ENCODE measurements around the gene PCOLCE2. TPM values are rescaled to one million over a fixed set of nuclear protein-coding genes. Genes with fewer than 3 reads are reported as not detected.

Gene PCOLCE2
- total RNA-seq, 4 donors from 2014 or later = 10.4 to 17.1 (median 12.8) TPM

DNA sequence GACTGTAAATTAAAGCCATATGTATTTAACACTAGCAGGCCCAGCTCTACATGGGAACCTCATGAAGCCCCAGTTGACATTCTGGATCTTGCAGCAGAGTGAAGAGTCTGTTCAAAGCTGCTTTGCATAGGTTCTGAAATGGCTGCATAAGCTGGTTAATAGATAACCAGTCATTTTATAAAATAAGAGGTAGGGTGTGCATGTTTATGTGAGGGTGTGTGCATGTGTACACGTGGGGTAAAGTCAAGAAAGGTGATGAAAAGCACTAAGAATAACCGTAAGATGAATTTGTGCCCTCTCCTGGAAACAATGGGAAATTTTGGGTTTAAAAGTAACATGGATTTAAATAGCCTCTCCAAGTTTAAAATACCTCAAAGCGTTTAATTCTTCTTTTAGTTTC lies 41.6 kb upstream of the PCOLCE2 start:
- intact Hi-C loops (cut with DNase I; ENCODE audit: low total_unique reads) = no loop called here
- DNase-seq (ENCODE audit: low spot score in 2 of 2) = no peak
- H3K4me3 ChIP-seq (ENCODE audit: low read depth, poor library complexity, severe bottlenecking) = no peak overlapping the region
- WGBS, 2 donors = 66 to 72% methylated on average over 3 of the region's 3 CpGs
- TF ChIP-seq POLR2A (IDR thresholded peaks at IDR 0.05) = no peak

DNA sequence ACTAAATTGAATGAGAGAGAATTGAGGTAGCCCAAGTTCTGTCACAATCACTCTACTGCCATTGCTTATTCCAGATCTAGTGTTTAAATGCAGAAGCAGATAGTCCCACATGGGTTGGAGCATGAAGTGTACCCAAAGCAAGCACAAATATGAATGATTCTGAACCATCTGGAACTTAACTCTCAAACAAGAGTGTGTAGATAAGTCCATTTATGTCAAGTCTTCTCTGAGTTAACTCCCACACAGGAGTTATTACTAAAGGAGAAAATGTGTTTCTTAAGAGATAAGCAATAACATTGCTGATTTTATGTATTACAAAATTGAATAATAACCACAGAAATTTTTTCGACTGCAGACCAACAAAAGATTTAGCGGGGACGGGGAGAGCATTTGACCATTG lies 41.0 kb upstream of the PCOLCE2 start:
- intact Hi-C loops (cut with DNase I; ENCODE audit: low total_unique reads) = no loop called here
- TF ChIP-seq, protein P1, sequence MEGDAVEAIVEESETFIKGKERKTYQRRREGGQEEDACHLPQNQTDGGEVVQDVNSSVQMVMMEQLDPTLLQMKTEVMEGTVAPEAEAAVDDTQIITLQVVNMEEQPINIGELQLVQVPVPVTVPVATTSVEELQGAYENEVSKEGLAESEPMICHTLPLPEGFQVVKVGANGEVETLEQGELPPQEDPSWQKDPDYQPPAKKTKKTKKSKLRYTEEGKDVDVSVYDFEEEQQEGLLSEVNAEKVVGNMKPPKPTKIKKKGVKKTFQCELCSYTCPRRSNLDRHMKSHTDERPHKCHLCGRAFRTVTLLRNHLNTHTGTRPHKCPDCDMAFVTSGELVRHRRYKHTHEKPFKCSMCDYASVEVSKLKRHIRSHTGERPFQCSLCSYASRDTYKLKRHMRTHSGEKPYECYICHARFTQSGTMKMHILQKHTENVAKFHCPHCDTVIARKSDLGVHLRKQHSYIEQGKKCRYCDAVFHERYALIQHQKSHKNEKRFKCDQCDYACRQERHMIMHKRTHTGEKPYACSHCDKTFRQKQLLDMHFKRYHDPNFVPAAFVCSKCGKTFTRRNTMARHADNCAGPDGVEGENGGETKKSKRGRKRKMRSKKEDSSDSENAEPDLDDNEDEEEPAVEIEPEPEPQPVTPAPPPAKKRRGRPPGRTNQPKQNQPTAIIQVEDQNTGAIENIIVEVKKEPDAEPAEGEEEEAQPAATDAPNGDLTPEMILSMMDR (IDR thresholded peaks at IDR 0.05) = no peak
- no peak for TF ChIP-seq POLR2A (IDR thresholded peaks at IDR 0.05)
- WGBS, 2 donors = 89 to 96% methylated on average over 3 of the region's 3 CpGs
- no peak overlapping the region for H3K4me3 ChIP-seq (ENCODE audit: low read depth, poor library complexity, severe bottlenecking)
- no peak for DNase-seq (ENCODE audit: low spot score in 2 of 2)

DNA sequence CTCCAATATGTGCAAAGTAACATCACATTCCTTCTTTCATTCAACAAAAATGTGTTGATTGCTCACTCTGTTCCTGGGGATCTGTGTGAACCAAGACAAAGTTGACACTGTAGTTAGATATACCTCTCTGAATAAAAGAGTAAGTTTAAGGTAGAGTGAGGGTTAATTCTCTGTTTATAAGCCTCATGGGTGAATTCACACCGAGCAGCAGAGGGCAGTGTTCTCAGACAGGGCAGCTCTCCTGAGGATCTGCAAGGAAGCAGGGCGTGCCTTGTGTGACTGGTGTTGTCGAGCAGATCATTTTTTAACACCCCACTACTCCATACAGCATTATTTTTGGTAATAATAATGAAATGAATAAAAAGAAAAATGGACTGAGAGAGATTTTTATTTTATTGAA lies 40.2 kb upstream of the PCOLCE2 start:
- TF ChIP-seq, protein P1 (IDR thresholded peaks at IDR 0.05) = no peak
- TF ChIP-seq POLR2A (IDR thresholded peaks at IDR 0.05) = no peak
- 21 to 24% methylated on average over 3 of the region's 3 CpGs for WGBS, 2 donors
- intact Hi-C loops (cut with DNase I; ENCODE audit: low total_unique reads) = no loop called here
- no peak for DNase-seq (ENCODE audit: low spot score in 2 of 2)
- no peak overlapping the region for H3K4me3 ChIP-seq (ENCODE audit: low read depth, poor library complexity, severe bottlenecking)

DNA sequence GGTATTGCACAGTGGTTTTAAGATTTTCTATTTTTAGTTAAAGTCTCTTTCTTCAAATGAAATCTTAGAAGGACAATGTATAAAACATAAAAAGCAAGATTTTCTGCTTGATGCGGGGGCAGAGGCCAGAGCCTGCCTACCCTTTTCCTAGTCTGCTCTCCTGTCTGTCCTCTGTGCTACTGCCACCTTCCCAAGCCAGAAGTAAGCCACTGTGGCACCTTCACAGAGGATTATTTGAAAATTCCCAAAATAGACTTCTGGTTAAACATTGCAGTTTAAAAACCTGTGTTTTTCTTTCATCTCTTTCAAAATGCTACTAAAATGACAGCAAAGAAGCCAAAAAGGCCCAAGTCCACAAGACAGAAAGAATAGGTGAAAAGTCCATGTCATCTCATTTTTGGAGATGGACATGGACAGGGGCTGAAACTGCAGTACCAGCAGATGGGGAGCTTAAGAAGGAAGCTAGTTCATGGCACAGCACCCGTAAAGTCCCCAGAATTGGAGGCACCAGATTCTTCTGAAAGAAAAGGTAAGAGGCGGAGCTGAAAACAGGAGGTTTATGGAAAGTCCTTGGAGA lies 37.6 kb upstream of the PCOLCE2 start:
- no peak for DNase-seq (ENCODE audit: low spot score in 2 of 2)
- intact Hi-C loops (cut with DNase I; ENCODE audit: low total_unique reads) = no loop called here
- 90 to 93% methylated on average over 3 of the region's 3 CpGs for WGBS, 2 donors
- no peak overlapping the region for H3K4me3 ChIP-seq (ENCODE audit: low read depth, poor library complexity, severe bottlenecking)
- TF ChIP-seq, protein P1 (IDR thresholded peaks at IDR 0.05) = no peak
- no peak for TF ChIP-seq POLR2A (IDR thresholded peaks at IDR 0.05)

DNA sequence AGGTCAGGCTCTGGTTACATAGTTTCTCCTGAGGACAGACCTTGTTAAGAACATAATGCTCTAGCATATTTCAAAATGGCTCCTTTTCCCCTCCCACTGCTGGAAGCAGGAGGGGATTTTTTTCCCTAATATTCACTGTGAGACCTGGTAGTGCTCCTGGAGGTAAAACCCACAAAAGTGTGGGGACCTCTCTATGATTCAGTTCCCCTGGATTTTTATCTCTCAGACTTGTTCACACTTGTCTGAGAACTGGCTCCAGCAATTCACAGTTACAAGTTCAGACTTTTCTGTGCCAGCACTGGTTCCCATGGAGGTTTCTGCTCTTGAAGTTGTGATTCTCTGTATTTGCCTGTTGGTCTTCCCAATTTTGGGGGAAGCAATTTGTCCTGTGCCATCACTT lies 36.3 kb upstream of the PCOLCE2 start:
- intact Hi-C loops (cut with DNase I; ENCODE audit: low total_unique reads) = no loop called here
- TF ChIP-seq, protein P1 (IDR thresholded peaks at IDR 0.05) = no peak
- TF ChIP-seq POLR2A (IDR thresholded peaks at IDR 0.05) = no peak
- H3K4me3 ChIP-seq (ENCODE audit: low read depth, poor library complexity, severe bottlenecking) = no peak overlapping the region
- no peak for DNase-seq (ENCODE audit: low spot score in 2 of 2)

DNA sequence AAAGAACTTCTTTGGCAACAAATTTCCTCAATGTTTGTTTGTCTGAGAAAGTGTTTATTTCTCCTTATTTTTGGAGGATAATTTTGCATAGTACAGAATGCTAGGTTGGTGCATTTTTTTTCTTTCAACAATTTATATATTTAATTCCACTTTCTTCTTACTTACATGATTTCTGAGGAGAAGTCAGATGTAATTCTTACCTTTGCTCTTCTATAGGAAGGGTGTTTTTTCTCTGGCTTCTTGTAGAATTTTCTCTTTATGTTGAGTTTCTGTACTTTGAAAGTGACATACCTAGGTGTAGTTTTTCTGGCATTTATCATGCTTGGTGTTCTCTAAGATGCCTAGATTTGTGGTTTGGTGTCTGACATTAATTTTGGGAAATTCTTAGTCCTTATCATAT lies 34.8 kb upstream of the PCOLCE2 start:
- no peak overlapping the region for H3K4me3 ChIP-seq (ENCODE audit: low read depth, poor library complexity, severe bottlenecking)
- TF ChIP-seq, protein P1 (IDR thresholded peaks at IDR 0.05) = no peak
- no peak for TF ChIP-seq POLR2A (IDR thresholded peaks at IDR 0.05)
- no peak for DNase-seq (ENCODE audit: low spot score in 2 of 2)
- intact Hi-C loops (cut with DNase I; ENCODE audit: low total_unique reads) = no loop called here
